ENCODE measurements around the gene CD163.
"Not testable (repeated sequence)": the region's sequence is repeated elsewhere in the genome, so short reads cannot be mapped to it uniquely, and the experiment has no call there.

The CD163 gene
- total RNA-seq: 299 to 1,420 (median 962) reads per million in 17 experiments

GRCh38 chr12:7503686-7504415, at the start of gene CD163:
Gene CD163 (minus strand): TSS chr12:7503777. CDS start chr12:7503690, 87 bp downstream.
- peak; percentile 60 to 96 (median 84) for DNase-seq

- DNase-seq: peak; percentile 67 to 94 (median 82)
Observed at GRCh38 chr12:7542813-7543212, 39.2 kb upstream of the CD163 start.

- DNase-seq: peak in 2 of 4 experiments; percentile 6 to 18
Observed at GRCh38 chr12:7542046-7542445, 38.5 kb upstream of the CD163 start.

GRCh38 chr12:7514416-7514815, 10.8 kb upstream of the CD163 start:
- no peak for DNase-seq

- peak; percentile 90 to 96 (median 92) for DNase-seq
Observed at GRCh38 chr12:7512553-7512952, 9.0 kb upstream of the CD163 start.

GRCh38 chr12:7509793-7510470, 6.4 kb upstream of the CD163 start:
- DNase-seq: not testable (repeated sequence)

- peak in 3 of 4 experiments; percentile 40 to 50 (median 43) for DNase-seq
Observed at GRCh38 chr12:7502612-7503011, 965 bp downstream of the CD163 start.

GRCh38 chr12:7501031-7501588, 2.5 kb downstream of the CD163 start:
- peak; percentile 12 to 63 (median 46) for DNase-seq

GRCh38 chr12:7499636-7500035, 3.9 kb downstream of the CD163 start:
- DNase-seq: peak in 1 of 4 experiments; percentile 33

GRCh38 chr12:7498809-7499208, 4.8 kb downstream of the CD163 start:
- DNase-seq: peak; percentile 62 to 90 (median 78)

- DNase-seq: no peak
Observed at GRCh38 chr12:7497661-7498060, 5.9 kb downstream of the CD163 start.

- DNase-seq: no peak
Observed at GRCh38 chr12:7496451-7496850, 7.1 kb downstream of the CD163 start.

GRCh38 chr12:7495136-7495535, 8.4 kb downstream of the CD163 start:
- DNase-seq: no peak

GRCh38 chr12:7493006-7493405, 10.6 kb downstream of the CD163 start:
- DNase-seq: no peak

- DNase-seq: no peak
Observed at GRCh38 chr12:7486512-7486911, 17.1 kb downstream of the CD163 start.

GRCh38 chr12:7485095-7485494, 18.5 kb downstream of the CD163 start:
- DNase-seq: no peak

GRCh38 chr12:7483343-7483742, 20.2 kb downstream of the CD163 start:
- no peak for DNase-seq

GRCh38 chr12:7479771-7480170, 23.8 kb downstream of the CD163 start:
- DNase-seq: no peak

- no peak for DNase-seq
Observed at GRCh38 chr12:7472060-7472459, 31.5 kb downstream of the CD163 start.

GRCh38 chr12:7460375-7461259, 43.0 kb downstream of the CD163 start:
- DNase-seq: peak; percentile 69 to 80 (median 79)

GRCh38 chr12:7459973-7460372, 43.6 kb downstream of the CD163 start:
- DNase-seq: no peak

GRCh38 chr12:7451756-7452155, 51.8 kb downstream of the CD163 start:
- DNase-seq: peak in 2 of 4 experiments; percentile 21 to 50

GRCh38 chr12:7450667-7451066, 52.9 kb downstream of the CD163 start:
- no peak for DNase-seq
